HFF-Myc (cell line): ENCODE data around the gene PHLPP1.

ENCODE experiments used
- DNase-seq: peaks from one replicate; pipeline ENCODE4 v3.0.0-alpha.2; 2011; ENCODE audit warnings: low read depth; ENCODE audit errors: extremely low read depth
- H3K4me3 ChIP-seq: replicated peaks from 2 replicates; pipeline ENCODE4 v1.5.1; 2011; ENCODE audit warnings: low read depth, mild to moderate bottlenecking, control low read depth, low read length
- CTCF ChIP-seq: IDR thresholded peaks from 2 replicates; pipeline ENCODE4 v1.5.1; 2012; ENCODE audit warnings: mild to moderate bottlenecking, low read depth, low read length, control low read depth; ENCODE audit errors: missing control alignments

The PHLPP1 gene

GRCh38 chr18:63022429-63023022, 307.2 kb downstream of the PHLPP1 start:
- TF ChIP-seq CTCF: peak; percentile 54
- H3K4me3 ChIP-seq: no peak overlapping the region
- no peak for DNase-seq

- peak; percentile 23 for TF ChIP-seq CTCF
- H3K4me3 ChIP-seq: no peak overlapping the region
- DNase-seq: no peak
These were observed 310.1 kb downstream of the PHLPP1 start for GRCh38 chr18:63025251-63026090.

DNA sequence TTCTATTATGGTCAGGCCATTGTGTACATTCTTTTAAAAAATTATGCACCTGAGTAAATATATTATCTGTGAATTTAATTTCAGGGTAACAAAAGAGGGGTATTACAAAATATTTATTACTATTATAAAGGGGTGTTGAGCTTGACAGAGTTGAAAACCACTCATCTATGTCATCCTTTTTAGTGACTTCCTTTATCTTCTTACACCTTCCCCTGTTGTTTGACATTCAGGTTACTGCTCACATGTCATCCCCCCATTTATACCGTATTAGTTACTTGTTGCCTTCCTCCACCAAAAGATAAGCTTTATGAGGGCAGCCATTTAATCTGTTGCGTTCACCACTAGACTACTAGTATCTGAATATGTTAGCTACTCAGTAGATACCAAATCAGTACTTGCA, 313.0 kb downstream of the PHLPP1 start:
- DNase-seq: no peak
- H3K4me3 ChIP-seq: no peak overlapping the region
- TF ChIP-seq CTCF: no peak
